ENCODE results near the gene G3BP2.
"Not testable (repeated sequence)": the region's sequence is repeated elsewhere in the genome, so short reads cannot be mapped to it uniquely, and the experiment has no call there.

The G3BP2 gene

GRCh38 chr4:75696581-75696980 is 23.4 kb upstream of the G3BP2 start:
- Histone ChIP-seq H3K79me2 (ENCODE audit: control insufficient read depth, insufficient read depth, low read length) (no peaks in the 10 kb centered on the region), H3K36me3 (ENCODE audit: control insufficient read depth, insufficient read depth, low read length) (no peaks in the 10 kb centered on the region), H3K18ac (ENCODE audit: low read length) (no peak overlapping the region), H3K4me1 (ENCODE audit: control insufficient read depth, low read depth, low read length) (no peaks in the 10 kb centered on the region), H3K4me2 (ENCODE audit: low read length) (no peak overlapping the region), H2BK5ac (ENCODE audit: low read length) (no peak overlapping the region), H3K4me3 (ENCODE audit: low read length) (no peak overlapping the region), H3K27ac (ENCODE audit: low read depth, low read length) (no peak overlapping the region), H2AK5ac (ENCODE audit: low read length) (no peak overlapping the region), H3K4ac (ENCODE audit: low read depth, low read length) (no peak overlapping the region), H4K5ac (ENCODE audit: low read length) (no peak overlapping the region), H4K8ac (ENCODE audit: low read depth, low read length) (no peak overlapping the region), H3K23ac (ENCODE audit: low read length) (no peak overlapping the region), H3K79me1 (ENCODE audit: low read length) (peaks cover 4% of the 10 kb centered on the region), H2BK120ac (ENCODE audit: low read depth, low read length) (no peak overlapping the region), H3K56ac (ENCODE audit: low read length) (no peak overlapping the region), H3K9ac (ENCODE audit: low read length) (no peak overlapping the region), H2BK15ac (replicated peaks; ENCODE audit: low read depth) (no peak overlapping the region), H3K27me3 (ENCODE audit: insufficient read depth, low read length, poor library complexity) (no peaks in the 10 kb centered on the region)
- WGBS (ENCODE audit: extremely low coverage, insufficient coverage, low lambda C conversion rate) = no CpG with 5 or more reads among the region's 3 CpGs
- no peak for DNase-seq

DNA sequence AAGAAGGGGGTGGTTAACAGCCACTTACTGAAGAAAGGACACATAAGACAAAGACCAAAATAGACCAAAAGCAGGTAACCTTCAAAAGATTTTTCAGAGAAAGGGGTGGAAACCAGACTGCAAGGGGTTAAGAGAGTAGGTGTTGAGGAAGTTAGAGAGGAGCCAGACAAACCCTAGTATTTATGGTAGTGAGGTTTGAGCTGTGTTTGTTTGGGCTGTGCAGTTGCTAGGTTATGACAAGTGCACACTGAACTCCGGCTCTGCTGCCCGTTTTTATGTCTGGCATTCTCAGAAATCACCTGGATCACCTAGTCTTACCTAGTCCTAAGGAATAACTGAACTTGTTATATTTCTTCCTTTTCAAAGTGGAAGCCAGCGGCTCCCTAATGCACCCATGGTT is 22.9 kb upstream of the G3BP2 start:
- H2BK5ac ChIP-seq (ENCODE audit: low read length) = no peak overlapping the region
- no peak for DNase-seq
- no CpG with 5 or more reads among the region's 3 CpGs for WGBS (ENCODE audit: extremely low coverage, insufficient coverage, low lambda C conversion rate)
- H2BK120ac ChIP-seq (ENCODE audit: low read depth, low read length) = no peak overlapping the region
- no peak overlapping the region for H2AK5ac ChIP-seq (ENCODE audit: low read length)
- H3K4me2 ChIP-seq (ENCODE audit: low read length) = no peak overlapping the region
- no peak overlapping the region for H3K9ac ChIP-seq (ENCODE audit: low read length)
- H3K23ac ChIP-seq (ENCODE audit: low read length) = no peak overlapping the region
- H3K4me3 ChIP-seq (ENCODE audit: low read length) = no peak overlapping the region
- H2BK15ac ChIP-seq (replicated peaks; ENCODE audit: low read depth) = no peak overlapping the region
- no peaks in the 10 kb centered on the region for H3K27me3 ChIP-seq (ENCODE audit: insufficient read depth, low read length, poor library complexity)
- H3K79me1 ChIP-seq (ENCODE audit: low read length) = peaks cover 4% of the 10 kb centered on the region
- H3K36me3 ChIP-seq (ENCODE audit: control insufficient read depth, insufficient read depth, low read length) = no peaks in the 10 kb centered on the region
- H3K18ac ChIP-seq (ENCODE audit: low read length) = no peak overlapping the region
- H3K4ac ChIP-seq (ENCODE audit: low read depth, low read length) = no peak overlapping the region
- no peak overlapping the region for H3K56ac ChIP-seq (ENCODE audit: low read length)
- no peaks in the 10 kb centered on the region for H3K4me1 ChIP-seq (ENCODE audit: control insufficient read depth, low read depth, low read length)
- no peak overlapping the region for H3K27ac ChIP-seq (ENCODE audit: low read depth, low read length)
- no peak overlapping the region for H4K5ac ChIP-seq (ENCODE audit: low read length)
- no peaks in the 10 kb centered on the region for H3K79me2 ChIP-seq (ENCODE audit: control insufficient read depth, insufficient read depth, low read length)
- no peak overlapping the region for H4K8ac ChIP-seq (ENCODE audit: low read depth, low read length)

GRCh38 chr4:75692066-75692465 is 18.9 kb upstream of the G3BP2 start:
- not testable (repeated sequence) for H3K4ac ChIP-seq (ENCODE audit: low read depth, low read length); H3K4me1 ChIP-seq (ENCODE audit: control insufficient read depth, low read depth, low read length); H3K18ac ChIP-seq (ENCODE audit: low read length); H4K5ac ChIP-seq (ENCODE audit: low read length); H3K56ac ChIP-seq (ENCODE audit: low read length); H3K4me3 ChIP-seq (ENCODE audit: low read length); H3K4me2 ChIP-seq (ENCODE audit: low read length); H3K79me1 ChIP-seq (ENCODE audit: low read length); H3K27me3 ChIP-seq (ENCODE audit: insufficient read depth, low read length, poor library complexity); H2BK15ac ChIP-seq (replicated peaks; ENCODE audit: low read depth); H3K27ac ChIP-seq (ENCODE audit: low read depth, low read length); H3K23ac ChIP-seq (ENCODE audit: low read length); H3K36me3 ChIP-seq (ENCODE audit: control insufficient read depth, insufficient read depth, low read length); H2BK120ac ChIP-seq (ENCODE audit: low read depth, low read length); H2BK5ac ChIP-seq (ENCODE audit: low read length); H2AK5ac ChIP-seq (ENCODE audit: low read length); H4K8ac ChIP-seq (ENCODE audit: low read depth, low read length); H3K9ac ChIP-seq (ENCODE audit: low read length); DNase-seq; H3K79me2 ChIP-seq (ENCODE audit: control insufficient read depth, insufficient read depth, low read length)
- WGBS (ENCODE audit: extremely low coverage, insufficient coverage, low lambda C conversion rate) = no CpG with 5 or more reads among the region's 5 CpGs

GRCh38 chr4:75687125-75687524 is 13.9 kb upstream of the G3BP2 start:
- H3K79me2 ChIP-seq (ENCODE audit: control insufficient read depth, insufficient read depth, low read length); H4K5ac ChIP-seq (ENCODE audit: low read length); H2BK15ac ChIP-seq (replicated peaks; ENCODE audit: low read depth); H3K23ac ChIP-seq (ENCODE audit: low read length); H3K9ac ChIP-seq (ENCODE audit: low read length); H3K27me3 ChIP-seq (ENCODE audit: insufficient read depth, low read length, poor library complexity); DNase-seq; H2AK5ac ChIP-seq (ENCODE audit: low read length); H3K4ac ChIP-seq (ENCODE audit: low read depth, low read length); H3K56ac ChIP-seq (ENCODE audit: low read length); H2BK120ac ChIP-seq (ENCODE audit: low read depth, low read length); H4K8ac ChIP-seq (ENCODE audit: low read depth, low read length); H3K79me1 ChIP-seq (ENCODE audit: low read length); H3K27ac ChIP-seq (ENCODE audit: low read depth, low read length); H2BK5ac ChIP-seq (ENCODE audit: low read length); H3K4me1 ChIP-seq (ENCODE audit: control insufficient read depth, low read depth, low read length); H3K4me2 ChIP-seq (ENCODE audit: low read length); H3K36me3 ChIP-seq (ENCODE audit: control insufficient read depth, insufficient read depth, low read length); H3K4me3 ChIP-seq (ENCODE audit: low read length); H3K18ac ChIP-seq (ENCODE audit: low read length): not testable (repeated sequence)
- no CpG with 5 or more reads among the region's 1 CpG for WGBS (ENCODE audit: extremely low coverage, insufficient coverage, low lambda C conversion rate)

DNA sequence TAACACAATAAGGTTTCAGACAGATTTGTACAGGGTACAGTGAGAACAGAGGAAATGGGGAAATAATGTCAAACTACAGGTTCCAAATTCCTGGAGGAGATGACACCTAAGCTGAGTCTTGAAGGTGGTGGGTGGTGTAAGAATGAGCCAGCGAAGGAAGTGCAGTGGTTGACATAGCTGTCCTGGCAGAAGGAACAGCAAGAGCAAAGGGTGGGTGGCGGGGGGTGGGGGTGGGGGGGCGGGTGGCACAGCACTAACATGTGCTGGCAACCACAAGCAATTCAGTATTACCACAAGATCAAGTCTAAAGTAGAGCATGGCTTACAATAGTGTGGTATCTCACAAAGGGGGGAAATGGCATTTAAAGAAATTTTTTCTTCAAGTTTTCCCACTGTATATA is 13.1 kb upstream of the G3BP2 start:
- Histone ChIP-seq H3K4me3 (ENCODE audit: low read length) (no peak overlapping the region), H3K56ac (ENCODE audit: low read length) (no peak overlapping the region), H2AK5ac (ENCODE audit: low read length) (no peak overlapping the region), H2BK15ac (replicated peaks; ENCODE audit: low read depth) (no peak overlapping the region), H3K4me1 (ENCODE audit: control insufficient read depth, low read depth, low read length) (no peaks in the 10 kb centered on the region), H3K9ac (ENCODE audit: low read length) (no peak overlapping the region), H3K27me3 (ENCODE audit: insufficient read depth, low read length, poor library complexity) (no peaks in the 10 kb centered on the region), H3K4ac (ENCODE audit: low read depth, low read length) (no peak overlapping the region), H4K5ac (ENCODE audit: low read length) (no peak overlapping the region), H3K18ac (ENCODE audit: low read length) (no peak overlapping the region), H2BK120ac (ENCODE audit: low read depth, low read length) (no peak overlapping the region), H3K79me1 (ENCODE audit: low read length) (no peaks in the 10 kb centered on the region), H4K8ac (ENCODE audit: low read depth, low read length) (no peak overlapping the region), H3K36me3 (ENCODE audit: control insufficient read depth, insufficient read depth, low read length) (no peaks in the 10 kb centered on the region), H3K23ac (ENCODE audit: low read length) (no peak overlapping the region), H3K27ac (ENCODE audit: low read depth, low read length) (no peak overlapping the region), H3K79me2 (ENCODE audit: control insufficient read depth, insufficient read depth, low read length) (no peaks in the 10 kb centered on the region), H2BK5ac (ENCODE audit: low read length) (no peak overlapping the region), H3K4me2 (ENCODE audit: low read length) (no peak overlapping the region)
- WGBS (ENCODE audit: extremely low coverage, insufficient coverage, low lambda C conversion rate) = no CpG with 5 or more reads among the region's 3 CpGs
- no peak for DNase-seq

GRCh38 chr4:75685546-75686189 is 12.5 kb upstream of the G3BP2 start:
- Histone ChIP-seq H3K27ac (ENCODE audit: low read depth, low read length) (no peak overlapping the region), H3K4me3 (ENCODE audit: low read length) (no peak overlapping the region), H2BK120ac (ENCODE audit: low read depth, low read length) (no peak overlapping the region), H3K79me1 (ENCODE audit: low read length) (no peaks in the 10 kb centered on the region), H3K23ac (ENCODE audit: low read length) (no peak overlapping the region), H3K56ac (ENCODE audit: low read length) (no peak overlapping the region), H2BK5ac (ENCODE audit: low read length) (no peak overlapping the region), H3K79me2 (ENCODE audit: control insufficient read depth, insufficient read depth, low read length) (no peaks in the 10 kb centered on the region), H3K27me3 (ENCODE audit: insufficient read depth, low read length, poor library complexity) (no peaks in the 10 kb centered on the region), H4K8ac (ENCODE audit: low read depth, low read length) (no peak overlapping the region), H4K5ac (ENCODE audit: low read length) (no peak overlapping the region), H3K4ac (ENCODE audit: low read depth, low read length) (no peak overlapping the region), H3K4me2 (ENCODE audit: low read length) (no peak overlapping the region), H2BK15ac (replicated peaks; ENCODE audit: low read depth) (no peak overlapping the region), H2AK5ac (ENCODE audit: low read length) (no peak overlapping the region), H3K9ac (ENCODE audit: low read length) (no peak overlapping the region), H3K18ac (ENCODE audit: low read length) (no peak overlapping the region), H3K4me1 (ENCODE audit: control insufficient read depth, low read depth, low read length) (no peaks in the 10 kb centered on the region), H3K36me3 (ENCODE audit: control insufficient read depth, insufficient read depth, low read length) (no peaks in the 10 kb centered on the region)
- no peak for DNase-seq
- WGBS (ENCODE audit: extremely low coverage, insufficient coverage, low lambda C conversion rate) = no CpG with 5 or more reads among the region's 2 CpGs

All from mesendoderm (in vitro differentiated cells).